GM12872 (cell line): ENCODE measurements around the gene MIPOL1.

Experiments
- CTCF ChIP-seq: IDR thresholded peaks from 3 replicates; pipeline ENCODE4 v1.5.1; 2011; ENCODE audit warnings: low read depth, mild to moderate bottlenecking, low read length, moderate library complexity; ENCODE audit not compliant: insufficient read depth

The MIPOL1 gene

GRCh38 chr14:37197421-37198272 lies at the start of gene MIPOL1:
Gene MIPOL1 (plus strand): TSS chr14:37197937. CDS start chr14:37247889, 49,952 bp downstream.
- TF ChIP-seq CTCF, result no peak

GRCh38 chr14:37150414-37150813 lies 47.3 kb upstream of the MIPOL1 start:
- TF ChIP-seq CTCF, result peak; percentile 54

- no peak for TF ChIP-seq CTCF
Measured at GRCh38 chr14:37153005-37153404, 44.7 kb upstream of the MIPOL1 start.

GRCh38 chr14:37153483-37153882 lies 44.3 kb upstream of the MIPOL1 start:
- TF ChIP-seq CTCF, result no peak

GRCh38 chr14:37157987-37158386 lies 39.8 kb upstream of the MIPOL1 start:
- no peak for TF ChIP-seq CTCF

GRCh38 chr14:37165794-37166193 lies 31.9 kb upstream of the MIPOL1 start:
- TF ChIP-seq CTCF, result no peak

- no peak for TF ChIP-seq CTCF
Measured at GRCh38 chr14:37167151-37168047, 30.3 kb upstream of the MIPOL1 start.
